Mucosa of gallbladder (tissue), 1 donor: ENCODE data around the gene POPDC3. TPM values are rescaled to one million over a fixed set of nuclear protein-coding genes. Genes with fewer than 3 reads are reported as not detected.
"Not testable (repeated sequence)": the region's sequence is repeated elsewhere in the genome, so short reads cannot be mapped to it uniquely, and the experiment has no call there.

Experiments used
- DNase-seq: peaks from one replicate; pipeline ENCODE4 v3.0.0-alpha.2; 2020; ENCODE audit warnings: low spot score
- total RNA-seq: library from RNA; stranded (reverse); gene quantifications from one replicate; pipeline ENCODE4 v1.2.1, GENCODE V29; 2021
- donor health status: DM: no; HTN: no; CAD: no.

The POPDC3 gene
- total RNA-seq = 0.26 TPM

- no peak for DNase-seq
These were observed at the start of gene POPDC3 for GRCh38 chr6:105179244-105180065. POPDC3 (minus strand) TSS chr6:105180014; CDS start chr6:105161909, 18,105 bp downstream.

- no peak for DNase-seq
These were observed 47.5 kb upstream of the POPDC3 start for GRCh38 chr6:105227295-105227767.

GRCh38 chr6:105226598-105227294, 46.9 kb upstream of the POPDC3 start:
- no peak for DNase-seq

DNA sequence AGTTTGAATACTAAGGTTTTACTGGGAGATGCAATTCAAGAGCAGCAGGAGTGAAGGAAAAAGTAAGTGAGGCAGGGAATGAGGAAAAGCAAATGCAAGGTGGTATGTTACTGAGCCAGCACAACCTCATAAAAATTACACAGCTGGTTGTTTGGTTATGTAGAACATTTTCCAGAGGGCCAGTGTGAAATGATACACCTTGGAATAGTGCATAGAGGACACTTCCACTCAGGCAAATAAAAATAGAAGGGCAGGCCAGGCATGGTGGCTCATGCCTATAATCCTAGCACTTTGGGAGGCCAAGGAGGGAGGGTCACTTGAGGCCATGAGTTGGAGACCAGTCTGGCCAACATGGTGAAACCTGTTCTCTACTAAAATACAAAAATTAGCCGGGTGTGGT, 43.4 kb upstream of the POPDC3 start:
- no peak for DNase-seq

- not testable (repeated sequence) for DNase-seq
These were observed 41.4 kb upstream of the POPDC3 start for GRCh38 chr6:105221219-105221618.

DNA sequence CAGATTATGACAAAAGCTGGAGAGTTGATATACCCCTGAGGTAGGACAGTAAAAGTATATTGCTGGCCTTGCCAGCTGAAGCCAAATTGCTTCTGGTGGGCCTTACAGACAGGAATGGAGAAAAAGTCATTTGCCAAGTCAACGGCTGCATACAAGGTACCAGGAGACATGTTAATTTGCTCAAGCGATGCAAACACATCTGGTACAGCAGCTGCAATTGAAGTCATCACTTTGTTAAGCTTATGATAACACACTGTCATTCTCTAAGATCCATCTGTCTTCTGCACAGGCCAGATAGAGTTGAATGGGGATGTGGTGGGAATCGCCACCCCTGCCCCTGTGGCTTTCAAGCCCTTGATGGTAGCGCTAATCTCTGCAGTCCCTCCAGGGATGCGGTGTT, 40.4 kb upstream of the POPDC3 start:
- DNase-seq = no peak

DNA sequence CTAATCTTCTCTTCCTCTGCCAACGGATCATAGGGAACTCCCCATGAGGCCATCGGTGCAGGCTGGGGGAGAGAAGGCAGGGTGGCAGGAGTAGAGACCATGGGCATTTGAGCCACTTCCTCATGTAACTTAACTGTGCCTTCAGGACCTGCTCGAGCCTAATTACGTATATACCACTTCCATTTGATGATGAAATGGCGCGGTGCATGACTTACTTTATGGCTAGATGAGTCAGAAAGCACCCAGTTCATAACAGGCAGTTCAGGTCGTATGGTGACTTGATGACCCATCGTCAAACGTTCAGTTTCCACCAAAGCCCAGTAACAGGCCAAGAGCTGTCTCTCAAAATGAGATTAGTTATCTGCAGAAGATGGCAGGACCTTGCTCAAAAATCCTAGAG, 39.4 kb upstream of the POPDC3 start:
- DNase-seq = not testable (repeated sequence)

DNA sequence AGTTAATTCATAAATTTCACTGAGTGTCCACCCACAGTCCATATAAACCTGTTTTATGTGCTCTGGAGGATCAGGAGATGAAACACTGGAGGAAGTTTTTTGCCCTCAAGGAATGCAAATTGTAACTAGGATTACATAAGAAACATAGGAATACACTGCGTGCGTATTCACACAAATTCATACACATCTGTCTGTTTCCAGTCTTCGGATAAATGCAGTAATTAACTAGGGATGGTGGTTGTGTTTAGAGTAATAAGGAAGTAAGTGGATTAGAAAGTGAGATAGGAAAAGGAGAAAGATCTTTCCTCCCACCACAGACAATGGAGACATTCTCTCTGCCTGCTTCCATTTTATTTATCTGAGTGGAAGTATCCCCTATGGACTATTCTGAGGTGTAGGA, 35.7 kb upstream of the POPDC3 start:
- DNase-seq = no peak

- no peak for DNase-seq
These were observed 34.9 kb upstream of the POPDC3 start for GRCh38 chr6:105214668-105215067.

- DNase-seq = no peak
These were observed 33.5 kb upstream of the POPDC3 start for GRCh38 chr6:105213272-105213671.

DNA sequence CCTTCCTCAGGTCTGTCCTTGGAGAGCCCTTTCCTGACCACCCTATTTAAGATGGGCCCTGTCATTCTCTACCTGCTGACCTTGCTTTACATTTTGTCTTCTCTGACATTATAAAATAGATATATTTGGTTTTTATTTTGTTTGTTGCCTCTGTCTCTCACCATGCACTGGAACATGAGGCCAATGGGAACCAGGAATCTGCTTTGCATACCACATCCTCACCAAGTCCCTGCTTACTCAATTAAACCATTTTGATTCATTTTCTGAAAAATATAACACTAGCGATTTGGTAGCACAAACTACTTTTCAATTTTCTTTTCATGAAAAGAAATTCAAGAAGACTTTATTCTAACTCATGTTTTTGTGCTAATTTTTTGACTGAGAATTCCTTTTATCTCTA, 32.8 kb upstream of the POPDC3 start:
- no peak for DNase-seq

GRCh38 chr6:105211831-105212230, 32.0 kb upstream of the POPDC3 start:
- no peak for DNase-seq

GRCh38 chr6:105210932-105211531, 31.2 kb upstream of the POPDC3 start:
- DNase-seq = no peak

DNA sequence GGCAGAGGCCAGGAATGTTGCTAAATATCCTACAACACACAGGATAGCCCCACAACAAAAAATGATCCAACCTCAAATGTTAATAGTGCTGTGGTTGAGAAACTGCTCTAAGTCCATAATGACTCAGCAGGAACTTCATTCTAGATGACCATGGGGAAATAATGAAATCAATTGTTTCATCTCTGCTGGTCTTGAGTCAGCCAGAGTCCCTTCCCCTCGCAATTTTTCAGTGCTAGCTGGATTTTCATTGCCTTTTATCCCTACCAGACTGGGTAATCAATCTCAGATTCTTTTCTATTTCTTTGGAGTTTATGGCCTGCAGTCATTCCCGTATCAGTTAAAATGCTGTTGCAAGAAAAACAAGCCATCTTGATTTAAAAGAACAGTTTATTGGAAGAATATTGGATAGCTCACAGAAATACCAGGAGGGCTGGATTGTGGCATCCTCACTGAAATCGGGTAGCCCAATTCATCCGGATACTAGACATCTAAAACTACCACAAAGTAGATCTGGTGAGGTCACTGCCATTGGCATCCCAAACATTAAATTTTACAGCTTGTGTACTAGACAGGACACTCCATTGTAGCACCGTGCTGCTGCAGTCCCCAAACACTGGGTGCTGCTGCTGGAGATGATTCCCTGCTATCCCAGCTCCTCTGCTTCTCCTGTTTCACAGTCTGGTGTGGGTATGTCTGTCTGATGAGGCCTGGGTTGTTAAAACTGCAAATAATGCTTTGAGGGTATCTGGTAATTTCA, 30.3 kb upstream of the POPDC3 start:
- no peak for DNase-seq

DNA sequence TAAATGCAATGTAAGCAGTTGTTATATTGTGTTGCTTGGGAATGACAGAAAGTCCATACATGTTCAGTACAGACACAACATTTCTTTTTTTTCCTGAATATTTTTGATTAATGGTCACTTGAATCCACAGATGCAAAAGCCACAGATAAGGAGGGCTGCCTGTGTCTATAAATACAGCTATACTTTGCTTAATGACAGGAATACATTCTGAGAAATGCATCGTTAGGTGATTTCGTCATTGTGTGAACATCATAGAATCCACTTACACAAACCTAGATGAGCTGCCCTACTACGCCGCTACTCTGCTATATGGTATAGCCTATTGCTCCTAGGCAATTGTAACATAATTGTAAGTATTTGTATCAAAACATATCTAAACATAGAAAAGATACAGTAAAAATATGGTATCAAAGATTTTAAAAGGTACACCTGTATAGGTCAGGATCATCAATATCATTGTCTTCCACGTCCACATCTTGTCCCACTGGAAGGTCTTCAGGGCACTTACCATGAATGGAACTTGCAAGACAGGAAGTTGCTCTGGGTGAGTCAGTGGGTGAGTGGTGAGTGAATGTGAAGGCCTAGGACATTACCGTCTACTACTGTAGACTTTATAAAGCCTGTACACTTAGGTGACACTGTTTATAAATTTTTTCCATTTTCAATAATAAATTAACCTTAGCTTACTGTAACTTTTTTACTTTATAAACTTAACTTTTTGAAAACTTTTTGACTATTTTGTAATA, 27.9 kb upstream of the POPDC3 start:
- no peak for DNase-seq

- no peak for DNase-seq
These were observed 25.0 kb upstream of the POPDC3 start for GRCh38 chr6:105204768-105205167.

DNA sequence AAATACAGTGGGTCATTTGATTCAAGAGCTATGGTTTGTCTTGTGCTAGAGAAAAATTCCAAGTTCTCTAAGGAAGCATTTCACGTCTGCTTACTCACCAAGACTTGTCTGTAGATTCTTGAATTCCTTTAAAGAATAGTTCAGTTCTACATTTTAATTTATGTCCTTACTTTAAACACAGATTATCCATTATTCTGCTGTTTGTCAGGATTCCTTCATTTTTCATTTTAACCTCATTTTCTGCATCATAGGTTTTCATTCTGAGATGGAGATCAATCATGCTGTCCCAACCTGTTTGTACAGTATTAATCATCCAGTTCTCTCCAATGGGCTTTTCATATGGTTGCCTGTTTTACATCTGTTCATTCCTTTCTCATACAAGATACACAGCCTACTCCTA, 24.5 kb upstream of the POPDC3 start:
- no peak for DNase-seq

- no peak for DNase-seq
These were observed 22.7 kb upstream of the POPDC3 start for GRCh38 chr6:105202486-105202885.

GRCh38 chr6:105200133-105200730, 20.4 kb upstream of the POPDC3 start:
- DNase-seq = no peak

- DNase-seq = no peak
These were observed 19.9 kb upstream of the POPDC3 start for GRCh38 chr6:105199711-105200110.

- no peak for DNase-seq
These were observed 16.3 kb upstream of the POPDC3 start for GRCh38 chr6:105196076-105196475.
